ENCODE results near the gene POU2F3. TPM values are rescaled to one million over a fixed set of nuclear protein-coding genes. Genes with fewer than 3 reads are reported as not detected.

Gene POU2F3
- total RNA-seq, 4 donors from 2014 or later, result not detected

- H3K36me3 ChIP-seq, result no peaks in the 10 kb centered on the region
- DNase-seq, result no peak
- intact Hi-C loops (cut with DNase I; ENCODE audit: low total_unique reads) (no loop called here), in situ Hi-C loops (cut with MboI; ENCODE audit: low sequenced_read_pairs in 4 of 4) (no loop called here)
- ATAC-seq, result no peak
- TF ChIP-seq CTCF (IDR thresholded peaks at IDR 0.05 in 4 of 5, conservative IDR thresholded peaks at IDR 0.05 in 1 of 5), result no peak
- no peaks in the 10 kb centered on the region for H3K9me3 ChIP-seq
- no peak overlapping the region for H3K4me3 ChIP-seq
- no peaks in the 10 kb centered on the region for H3K4me1 ChIP-seq
- H3K27me3 ChIP-seq, result no peaks in the 10 kb centered on the region
- peak overlapping the region; percentile 1 to 75 (median 66) for H3K27ac ChIP-seq
Observed at GRCh38 chr11:120317689-120318480, 77.9 kb downstream of the POU2F3 start.

- TF ChIP-seq POLR2A (IDR thresholded peaks at IDR 0.05) (no peak), CTCF (IDR thresholded peaks at IDR 0.05 in 4 of 5, conservative IDR thresholded peaks at IDR 0.05 in 1 of 5) (no peak)
- no peaks in the 10 kb centered on the region for H3K27me3 ChIP-seq
- in situ Hi-C loops (cut with MboI; ENCODE audit: low sequenced_read_pairs in 4 of 4) (no loop called here), intact Hi-C loops (cut with DNase I; ENCODE audit: low total_unique reads) (no loop called here)
- H3K4me3 ChIP-seq, result no peak overlapping the region
- no peaks in the 10 kb centered on the region for H3K36me3 ChIP-seq
- ATAC-seq (no peak), DNase-seq (no peak)
- peak overlapping the region in 1 of 4 donors; percentile 6 for H3K27ac ChIP-seq
- no peaks in the 10 kb centered on the region for H3K9me3 ChIP-seq
- no peaks in the 10 kb centered on the region for H3K4me1 ChIP-seq
Observed at GRCh38 chr11:120318906-120319305, 79.0 kb downstream of the POU2F3 start.

GRCh38 chr11:120324932-120325810 is 85.2 kb downstream of the POU2F3 start, which contains the start of gene TLCD5:
Gene TLCD5 (plus strand): TSS chr11:120325299. CDS start chr11:120327442, 2,143 bp downstream.
- H3K9me3 ChIP-seq, result no peaks in the 10 kb centered on the region
- H3K27ac ChIP-seq, result peak within 1 kb of the TSS; percentile 66 to 85 (median 78)
- H3K4me3 ChIP-seq, result peak within 1 kb of the TSS; percentile 49 to 78 (median 62)
- intact Hi-C loops (cut with DNase I; ENCODE audit: low total_unique reads) (loop anchor here (5.0 kb wide), 1 partner anchor 162 kb away; no protein-coding TSS in a partner anchor), in situ Hi-C loops (cut with MboI; ENCODE audit: low sequenced_read_pairs in 4 of 4) (loop anchor here in 2 of 4 donors (25.0 kb wide), 1 partner anchor 112 kb away; no protein-coding TSS in a partner anchor)
- peak; percentile 39 to 65 for ATAC-seq
- H3K4me1 ChIP-seq, result peaks cover 4 to 6% of the 10 kb centered on the region in 2 donors
- H3K36me3 ChIP-seq, result no peaks in the 10 kb centered on the region
- peak; percentile 36 to 56 for TF ChIP-seq POLR2A (IDR thresholded peaks at IDR 0.05)
- TF ChIP-seq CTCF (IDR thresholded peaks at IDR 0.05 in 4 of 5, conservative IDR thresholded peaks at IDR 0.05 in 1 of 5), result no peak
- no peak for DNase-seq
- peaks cover 0 to 17% (median 0%) of the 10 kb centered on the region in 3 donors for H3K27me3 ChIP-seq

GRCh38 chr11:120326228-120326627 is 86.3 kb downstream of the POU2F3 start:
- H3K27ac ChIP-seq, result peak overlapping the region; percentile 66 to 85 (median 78)
- in situ Hi-C loops (cut with MboI; ENCODE audit: low sequenced_read_pairs in 4 of 4) (loop anchor here in 2 of 4 donors (25.0 kb wide), 1 partner anchor 111 kb away; no protein-coding TSS in a partner anchor), intact Hi-C loops (cut with DNase I; ENCODE audit: low total_unique reads) (loop anchor here (5.0 kb wide), 1 partner anchor 161 kb away; no protein-coding TSS in a partner anchor)

More at GRCh38 chr11:120326228-120326627, 86.3 kb downstream of the POU2F3 start:
- no peak for DNase-seq
- Histone ChIP-seq H3K36me3 (no peaks in the 10 kb centered on the region), H3K4me3 (peak overlapping the region in 3 of 4 donors; percentile 49 to 72 (median 53)), H3K4me1 (peaks cover 4 to 6% of the 10 kb centered on the region in 2 donors), H3K9me3 (no peaks in the 10 kb centered on the region), H3K27me3 (peaks cover 0 to 17% (median 0%) of the 10 kb centered on the region in 3 donors)
- no peak for TF ChIP-seq POLR2A (IDR thresholded peaks at IDR 0.05)
- TF ChIP-seq CTCF (IDR thresholded peaks at IDR 0.05 in 4 of 5, conservative IDR thresholded peaks at IDR 0.05 in 1 of 5), result no peak
- ATAC-seq, result peak in 1 of 2 donors; percentile 32

Measured in gastrocnemius medialis (tissue), 4 donors.